ENCODE measurements around the gene SFT2D3.
"Not testable (repeated sequence)": the region's sequence is repeated elsewhere in the genome, so short reads cannot be mapped to it uniquely, and the experiment has no call there.

SFT2D3 gene

GRCh38 chr2:127740665-127741288, 39.5 kb downstream of the SFT2D3 start:
- no peak for DNase-seq (ENCODE audit: low read depth in 2 of 2)

DNA sequence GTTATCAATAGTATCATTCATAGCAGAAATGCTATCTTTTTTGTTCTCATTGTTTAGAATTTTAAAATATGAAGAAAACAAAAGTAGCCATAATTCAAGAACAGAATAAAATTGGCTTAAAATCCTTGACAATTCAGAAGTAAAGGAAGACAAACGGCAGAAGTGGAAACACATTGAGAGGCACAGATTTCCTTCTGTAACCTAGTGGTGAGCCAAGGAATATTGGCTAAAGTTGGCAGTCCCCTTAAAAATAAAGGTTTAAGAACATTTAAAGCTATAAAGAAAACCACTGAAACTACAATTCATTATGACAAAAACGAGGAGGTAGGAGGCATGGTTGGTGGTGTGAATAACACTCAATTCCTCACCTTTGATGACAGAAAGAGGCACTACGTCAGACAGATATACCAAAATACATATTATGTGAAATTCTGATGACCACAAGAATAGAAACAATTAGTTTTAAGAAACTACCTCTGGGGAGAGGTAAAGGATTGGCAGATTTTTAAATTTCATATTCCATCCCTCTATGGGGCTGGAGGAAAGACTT, 42.3 kb downstream of the SFT2D3 start:
- no peak for DNase-seq (ENCODE audit: low read depth in 2 of 2)

DNA sequence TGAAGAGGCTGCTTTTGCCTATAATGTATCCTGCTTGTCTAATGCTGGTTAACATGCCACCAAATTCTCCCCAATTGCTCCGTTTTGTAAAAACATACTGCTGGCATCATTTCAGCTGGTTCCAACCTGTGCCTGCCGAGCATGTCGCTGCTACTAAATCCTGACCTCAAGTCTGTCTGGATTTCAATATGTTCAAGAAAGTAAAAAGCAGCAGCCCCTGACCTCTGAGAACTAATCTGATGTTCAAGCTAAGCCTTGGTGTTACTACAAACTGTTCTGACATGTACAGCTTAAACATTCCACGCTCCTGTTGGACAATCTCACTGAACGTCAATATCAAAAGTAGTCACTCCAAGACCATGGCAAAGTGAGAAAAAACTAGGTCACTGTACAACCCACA, 46.3 kb downstream of the SFT2D3 start:
- no peak for DNase-seq (ENCODE audit: low read depth in 2 of 2)

DNA sequence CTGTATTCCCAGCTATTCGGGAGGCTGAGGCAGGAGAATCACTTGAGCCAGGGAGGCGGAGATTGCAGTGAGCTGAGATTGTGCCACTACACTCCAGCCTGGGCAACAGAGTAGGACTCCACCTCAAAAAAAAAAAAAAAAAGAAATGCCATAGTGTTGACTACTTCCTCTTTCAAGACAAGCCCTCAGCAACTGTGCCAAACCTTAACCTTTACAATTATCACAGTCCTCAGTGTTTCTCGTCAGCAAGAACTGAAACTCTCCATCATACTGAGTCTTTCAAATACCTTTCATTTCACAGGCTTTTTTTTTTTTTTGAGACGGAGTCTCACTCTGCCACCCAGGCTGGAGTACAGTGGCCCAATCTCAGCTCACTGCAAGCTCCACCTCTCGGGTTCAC, 48.2 kb downstream of the SFT2D3 start:
- DNase-seq (ENCODE audit: low read depth in 2 of 2) = not testable (repeated sequence)

GRCh38 chr2:127753374-127753773, 52.1 kb downstream of the SFT2D3 start:
- DNase-seq (ENCODE audit: low read depth in 2 of 2) = no peak

- DNase-seq (ENCODE audit: low read depth in 2 of 2) = no peak
Measured at GRCh38 chr2:127754186-127754585, 52.9 kb downstream of the SFT2D3 start.

All from stimulated activated CD8-positive, alpha-beta memory T cell treated with anti-CD3 and anti-CD28 coated beads, Interleukin-7, amount 100 ng/mL, for 4 hours (primary cell).